RWPE1 (cell line): ENCODE measurements around the gene INO80B.
"Not testable (repeated sequence)": the region's sequence is repeated elsewhere in the genome, so short reads cannot be mapped to it uniquely, and the experiment has no call there.

Experiments
- CTCF ChIA-PET: fragments of 350-600 bp; sonication (Branson Sonifier 250); formaldehyde crosslinking; extraction: SDS; loops from one replicate; lab custom pipeline; 2021; lab: Yijun Ruan, JAX
- POLR2A ChIA-PET: fragments of 400-600 bp; formaldehyde crosslinking; extraction: SDS; loops from one replicate; lab custom pipeline; 2020; ENCODE audit warnings: antibody characterized with exemption; ENCODE audit not compliant: low non-redundant PET; lab: Yijun Ruan, JAX
- DNase-seq: peaks from one replicate; pipeline ENCODE4 v3.0.0; 2012; ENCODE audit warnings: low spot score
- H3K27ac ChIP-seq: fragments of 450-650 bp; 2 replicates; pipeline ENCODE4 v1.5.1; 2017
- CTCF ChIP-seq: fragments of 450-650 bp; conservative IDR thresholded peaks from 2 replicates; pipeline ENCODE4 v1.5.1; 2017; ENCODE audit warnings: low read depth, mild to moderate bottlenecking

The INO80B gene

DNA sequence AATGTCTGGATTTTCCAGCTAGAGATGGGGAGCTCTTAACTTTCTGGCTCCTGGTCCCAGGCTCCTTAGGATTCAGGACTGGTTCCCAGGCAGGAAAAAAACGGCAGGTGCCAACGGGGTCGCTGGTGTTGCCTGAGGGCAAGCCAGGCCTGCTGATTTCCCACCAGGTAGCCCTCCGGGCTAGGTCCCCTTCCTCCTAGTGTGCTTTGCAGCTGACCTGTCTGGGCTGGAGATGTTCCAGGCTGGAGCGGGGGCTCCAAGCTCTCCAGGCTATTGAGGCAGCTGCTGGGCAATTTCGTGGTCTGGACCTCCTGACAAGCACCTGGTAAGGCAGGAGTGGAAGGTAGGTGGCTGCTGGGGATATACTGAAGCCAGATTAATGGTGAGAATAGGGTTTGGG, 19.6 kb downstream of the INO80B start:
- peak overlapping the region; percentile 97 for H3K27ac ChIP-seq
- DNase-seq: no peak
- TF ChIP-seq CTCF: no peak
- ChIA-PET POLR2A (no interaction called here), CTCF (interaction anchor here (0.6 kb wide), 1 partner anchor 9 kb away, joined by 4 read pairs; no protein-coding TSS in a partner anchor)

- no peak for DNase-seq
- TF ChIP-seq CTCF: 0 out of 2 replicates have a peak, but pooled peaks have one; percentile 17
- ChIA-PET CTCF (interaction anchor here (0.6 to 0.8 kb wide), 2 partner anchors 9 to 12 kb away, joined by 4 read pairs; no protein-coding TSS in a partner anchor), POLR2A (no interaction called here)
- H3K27ac ChIP-seq: peak overlapping the region; percentile 97
Measured at GRCh38 chr2:74474899-74475298, 20.0 kb downstream of the INO80B start.

- DNase-seq: no peak
- no peak for TF ChIP-seq CTCF
- POLR2A ChIA-PET: interaction anchor here (0.9 to 1.0 kb wide), 2 partner anchors 9 to 25 kb away, joined by 4 to 7 read pairs; partner anchors contain the start of gene MRPL53
- CTCF ChIA-PET: interaction anchor here (1.7 to 3.6 kb wide), 3 partner anchors 8 to 49 kb away, joined by 6 to 41 read pairs (median 7); partner anchors contain the start of genes AUP1 and HTRA2
- peak overlapping the region; percentile 90 for H3K27ac ChIP-seq
Measured at GRCh38 chr2:74481431-74481830, 26.5 kb downstream of the INO80B start.

DNA sequence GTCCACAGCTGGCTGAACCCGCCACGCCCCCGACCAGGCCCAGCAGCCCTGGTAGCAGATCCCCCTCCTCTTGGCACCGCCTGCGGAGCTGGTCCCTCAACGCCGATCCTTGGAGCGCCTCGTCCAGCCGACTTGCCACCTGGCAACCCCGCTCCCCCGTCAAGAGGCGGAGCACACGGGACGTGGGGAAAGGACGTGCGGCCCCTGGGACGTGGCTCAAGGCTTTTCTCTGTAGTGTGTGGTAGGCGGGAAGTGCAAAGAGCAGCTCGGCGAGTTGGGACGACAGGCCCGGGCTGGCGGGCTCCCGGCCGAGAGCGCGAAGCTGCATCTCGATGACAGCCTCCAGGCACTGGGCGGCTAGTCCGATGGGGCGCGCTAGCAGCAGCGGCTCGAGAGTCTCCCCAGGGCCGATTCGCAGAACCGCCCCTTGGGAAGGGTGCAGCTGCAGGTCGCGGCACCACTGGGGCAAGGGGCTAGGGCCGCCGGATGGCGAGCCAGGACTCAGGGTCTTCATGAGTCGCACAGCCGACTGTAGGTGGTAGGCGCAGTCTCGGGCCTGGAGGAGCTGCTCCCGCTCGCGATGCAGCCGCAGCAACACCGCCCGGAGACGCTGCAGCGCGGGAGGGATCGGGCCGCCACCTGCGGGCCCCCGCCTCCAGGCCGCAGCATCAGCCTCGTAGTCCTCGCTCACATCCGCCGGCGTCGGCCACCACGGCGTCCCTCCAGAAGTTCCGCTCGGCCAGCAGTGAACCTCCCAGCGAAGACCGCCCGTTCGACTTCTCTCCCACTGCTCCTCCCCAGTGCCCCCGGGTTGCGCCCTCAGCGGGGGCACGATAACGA, 27.3 kb downstream of the INO80B start:
- peak; percentile 21 for DNase-seq
- POLR2A ChIA-PET: interaction anchor here (0.6 to 1.5 kb wide), 4 partner anchors 9 to 252 kb away, joined by 3 to 7 read pairs (median 4); partner anchors contain the start of gene MRPL53
- peak overlapping the region; percentile 90 for H3K27ac ChIP-seq
- CTCF ChIA-PET: interaction anchor here (1.0 to 3.6 kb wide), 7 partner anchors 9 to 106 kb away, joined by 4 to 41 read pairs (median 7); partner anchors contain the start of genes AUP1, HTRA2 and WBP1
- TF ChIP-seq CTCF: no peak

- CTCF ChIA-PET: interaction anchor here (0.5 to 3.6 kb wide), 17 partner anchors 10 to 218 kb away, joined by 3 to 41 read pairs (median 4); partner anchors contain the start of genes AUP1, HTRA2, INO80B and PCGF1
- DNase-seq: peak; percentile 93
- H3K27ac ChIP-seq: peak within 1 kb of the TSS; percentile 90
- POLR2A ChIA-PET: interaction anchor here (0.5 to 1.5 kb wide), 4 partner anchors 10 to 252 kb away, joined by 3 to 5 read pairs (median 4); no protein-coding TSS in a partner anchor
- peak; percentile 89 for TF ChIP-seq CTCF
Measured at GRCh38 chr2:74482801-74483674, 28.2 kb downstream of the INO80B start, which contains the start of the genes CCDC142 and TTC31. Gene CCDC142 (minus strand): TSS chr2:74482998. CDS start chr2:74482837, 161 bp downstream. Gene TTC31 (plus strand): TSS chr2:74483081. CDS start chr2:74483096, 15 bp downstream.

- CTCF ChIA-PET: interaction anchor here (0.5 to 3.6 kb wide), 17 partner anchors 9 to 144 kb away, joined by 3 to 41 read pairs (median 5); partner anchors contain the start of genes AUP1, HTRA2, INO80B and PCGF1
- H3K27ac ChIP-seq: peak overlapping the region; percentile 90
Measured at GRCh38 chr2:74483675-74484164, 28.8 kb downstream of the INO80B start.

More at GRCh38 chr2:74483675-74484164, 28.8 kb downstream of the INO80B start:
- POLR2A ChIA-PET: interaction anchor here (0.5 to 1.1 kb wide), 2 partner anchors 20 to 47 kb away, joined by 3 to 4 read pairs; no protein-coding TSS in a partner anchor
- DNase-seq: not testable (repeated sequence)
